Fibroblast of skin of left biceps (primary cell): ENCODE measurements around the gene PRLR.
A peak's percentile ranks its signal among the peaks of the same experiment; 100 is the strongest.

Experiments
- DNase-seq, 2 experiments: peaks; one replicate each; pipeline ENCODE4 v3.0.0-alpha.2; 2013; ENCODE audit warnings: low read depth in 2 of 2

PRLR gene

DNA sequence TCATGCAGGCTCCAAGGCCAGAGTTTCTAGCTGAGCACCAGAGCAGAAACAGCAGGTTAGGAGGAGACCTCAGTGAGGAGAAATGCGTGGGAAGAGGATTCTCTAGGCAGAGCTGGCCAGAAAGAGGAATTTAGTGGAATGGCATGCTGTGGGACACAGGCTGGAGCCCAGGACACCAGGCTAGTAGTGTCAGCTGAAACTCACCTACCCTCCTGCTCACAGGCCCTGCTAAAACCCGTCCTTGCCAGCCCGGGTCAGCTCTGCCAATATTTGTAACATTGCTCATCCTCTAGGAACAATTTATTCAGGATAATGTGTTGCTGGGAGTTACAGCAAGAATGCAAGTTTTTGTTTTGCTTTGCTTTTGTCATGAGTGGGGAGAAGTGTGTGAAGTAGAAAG lies 142.3 kb downstream of the PRLR start:
- no peak for DNase-seq

DNA sequence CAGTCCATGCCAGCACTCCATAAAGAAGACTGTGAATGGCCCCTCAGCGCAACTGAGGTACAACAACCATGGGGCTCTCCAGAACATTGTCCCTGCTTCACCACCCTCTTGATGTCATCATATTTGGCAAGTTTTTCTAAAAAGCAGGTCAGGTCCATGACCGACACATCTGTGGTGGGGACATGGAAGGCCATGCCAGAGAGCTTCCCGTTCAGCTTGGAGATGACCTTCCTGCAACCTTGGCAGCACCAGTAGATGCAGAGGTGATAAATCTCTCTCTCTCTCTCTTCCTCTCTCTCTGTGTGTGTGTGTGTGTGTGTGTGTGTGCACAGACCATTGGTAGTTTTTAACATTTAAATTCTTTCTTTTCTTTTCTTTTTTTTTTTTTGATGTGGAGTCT lies 147.1 kb downstream of the PRLR start:
- no peak for DNase-seq

DNA sequence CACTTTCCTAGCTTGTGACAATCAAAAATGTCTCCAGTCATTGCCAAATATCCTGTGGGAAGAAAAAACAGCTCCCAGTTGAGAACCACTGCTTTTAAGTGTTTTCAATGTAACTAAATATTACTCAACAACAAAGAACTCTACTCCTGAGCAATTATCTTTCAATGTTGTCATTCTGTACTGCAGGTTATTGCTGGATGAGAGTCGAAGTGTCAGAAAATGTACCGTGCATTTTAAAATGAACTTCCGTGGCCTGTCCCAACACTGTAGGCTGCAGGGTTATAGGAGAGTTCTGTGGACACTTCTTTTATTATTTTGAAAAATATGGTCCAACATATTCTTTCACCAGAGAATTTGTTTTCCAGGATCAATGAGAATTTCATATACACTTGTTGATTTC lies 147.8 kb downstream of the PRLR start:
- DNase-seq = no peak

DNA sequence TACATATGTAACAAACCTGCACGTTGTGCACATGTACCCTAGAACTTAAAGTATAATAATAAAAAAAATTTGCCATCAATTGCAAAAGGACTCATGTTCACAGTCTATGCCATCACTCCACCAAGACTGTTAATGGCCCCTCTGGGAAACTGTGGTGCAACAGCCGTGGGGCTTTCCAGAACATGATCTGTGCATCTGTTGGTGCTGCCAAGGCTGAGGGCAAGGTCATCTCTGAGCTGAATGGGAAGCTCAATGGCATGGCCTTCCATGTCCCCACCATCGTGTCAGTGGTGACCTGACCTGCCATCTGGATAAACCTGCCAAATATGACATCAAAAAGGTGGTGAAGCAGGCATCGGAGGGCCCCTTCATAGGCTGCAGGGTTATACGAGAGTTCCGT lies 149.2 kb downstream of the PRLR start:
- DNase-seq = no peak

GRCh38 chr5:35073160-35073559 lies 157.1 kb downstream of the PRLR start:
- no peak for DNase-seq

- no peak for DNase-seq
Observed at GRCh38 chr5:35069188-35069587, 161.1 kb downstream of the PRLR start.

- no peak for DNase-seq
Observed at GRCh38 chr5:35067985-35068384, 162.3 kb downstream of the PRLR start.

DNA sequence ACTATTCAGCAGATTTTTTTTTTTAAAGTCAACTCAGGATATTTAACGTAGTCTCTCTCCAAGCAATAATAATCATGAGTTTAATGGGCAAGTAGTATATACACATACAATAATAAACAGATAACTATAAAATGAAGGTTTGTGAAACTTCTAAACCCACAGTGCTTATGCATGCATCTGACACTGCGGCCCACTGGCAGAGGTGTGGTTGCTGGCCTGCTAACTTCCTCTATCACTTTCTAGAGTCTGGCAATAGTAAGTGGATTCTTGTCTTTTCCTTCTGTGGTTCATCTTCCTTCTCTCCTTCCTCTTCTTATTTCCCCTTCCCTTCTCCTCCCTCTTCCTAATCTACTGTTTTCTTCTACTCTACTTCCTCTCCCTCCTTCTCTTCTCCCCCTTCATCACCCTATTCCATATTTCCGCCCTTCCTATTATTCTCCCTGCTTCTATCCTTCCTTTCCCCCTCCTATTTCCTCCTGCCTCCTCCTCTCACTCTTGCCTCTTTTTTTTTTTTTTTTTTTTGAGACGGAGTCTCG lies 164.0 kb downstream of the PRLR start:
- DNase-seq = no peak

DNA sequence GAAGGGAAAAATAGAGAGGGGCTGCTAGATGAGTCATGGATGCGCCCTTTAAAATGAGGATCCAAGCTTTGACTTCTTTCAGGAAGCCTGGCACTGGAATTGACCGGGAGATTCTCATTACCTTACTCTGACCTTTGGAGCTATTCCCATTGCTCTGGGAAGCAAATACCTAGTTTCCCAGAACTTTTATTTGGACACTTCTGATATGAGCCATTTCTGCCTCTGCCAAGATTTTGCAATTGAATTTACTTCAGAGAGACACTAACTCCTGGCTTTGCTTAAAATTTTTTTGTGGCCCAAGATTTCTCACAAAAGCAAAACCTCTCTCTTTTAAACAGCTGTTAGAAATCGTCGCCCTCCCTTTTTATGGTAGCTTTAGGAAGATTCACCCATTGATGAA lies 166.9 kb downstream of the PRLR start:
- no peak for DNase-seq

GRCh38 chr5:35061211-35061770 lies 169.0 kb downstream of the PRLR start:
- no peak for DNase-seq

GRCh38 chr5:35060236-35060635 lies 170.1 kb downstream of the PRLR start:
- DNase-seq = no peak

DNA sequence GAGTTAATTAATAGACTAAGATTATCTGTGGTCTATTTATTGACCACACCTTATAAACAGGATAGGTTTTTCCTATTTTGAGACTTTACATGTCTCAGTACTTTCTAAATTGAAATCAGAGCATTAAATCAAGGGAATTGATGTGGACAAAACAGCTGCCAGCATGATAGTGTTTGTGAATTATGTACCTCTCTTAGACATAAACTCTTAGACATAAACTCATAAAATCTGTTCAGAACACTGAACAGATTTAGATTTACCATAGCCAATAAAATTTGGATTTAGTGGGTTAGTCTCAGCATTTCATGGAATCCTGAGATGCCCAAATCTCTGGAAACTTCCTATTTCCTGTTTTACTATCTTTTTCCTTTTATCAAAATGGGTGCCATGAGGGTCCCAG lies 171.0 kb downstream of the PRLR start:
- no peak for DNase-seq

DNA sequence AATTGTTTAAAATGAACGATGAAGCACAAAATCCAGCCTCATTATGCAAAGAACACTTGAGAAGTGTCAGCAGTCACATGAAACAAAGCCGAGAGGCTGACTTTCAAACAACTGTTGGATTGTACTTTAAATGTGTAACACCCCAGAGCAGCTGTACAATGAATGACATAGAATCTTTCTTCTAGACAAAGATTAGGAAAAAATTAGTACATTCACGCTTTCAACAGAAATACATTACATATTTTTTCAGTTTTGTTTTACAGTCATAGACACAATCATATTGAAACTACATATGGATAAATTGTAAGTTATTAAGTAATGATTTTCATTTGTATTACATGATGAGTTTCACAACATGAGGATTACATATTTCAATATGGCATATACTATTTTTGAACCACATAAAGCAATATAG lies 171.9 kb downstream of the PRLR start:
- no peak for DNase-seq

DNA sequence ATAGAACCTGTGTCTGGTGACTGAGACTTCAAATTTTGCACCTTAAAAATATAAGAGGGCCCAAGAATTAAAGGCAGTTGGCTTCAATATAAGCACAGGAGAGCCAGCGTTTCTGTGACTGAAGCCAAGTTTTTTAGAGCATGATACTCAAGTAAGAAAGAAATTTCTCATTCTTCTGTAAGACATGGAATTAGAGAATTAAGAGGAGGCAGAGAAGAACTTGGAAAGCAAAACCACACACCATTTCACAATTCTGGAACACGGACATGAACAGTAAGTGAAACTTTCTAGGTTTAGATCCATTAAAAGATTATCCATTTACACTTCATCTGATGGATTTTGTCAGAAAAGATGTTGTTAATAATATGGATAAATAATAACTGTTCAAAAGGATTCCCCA lies 173.6 kb downstream of the PRLR start:
- DNase-seq = no peak

DNA sequence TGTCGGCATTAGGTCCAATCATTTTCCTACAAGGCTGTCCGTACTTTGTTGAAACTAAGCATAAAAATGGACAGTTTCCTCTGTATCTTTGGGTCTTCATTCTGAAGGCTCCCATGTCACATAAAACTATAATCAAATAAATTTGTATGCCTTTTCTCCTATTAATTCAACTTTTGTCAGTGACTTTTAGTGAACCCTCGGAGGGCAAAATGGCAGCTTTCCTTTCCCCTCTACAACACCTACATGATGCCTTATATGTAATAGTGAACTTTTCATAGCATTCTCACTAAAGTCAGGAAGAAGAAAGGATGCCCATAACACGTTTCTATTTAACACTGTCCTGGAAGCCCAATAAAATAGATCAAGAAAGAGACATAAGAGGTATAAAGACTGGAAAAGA lies 177.4 kb downstream of the PRLR start:
- no peak for DNase-seq

GRCh38 chr5:35050541-35051126 lies 179.7 kb downstream of the PRLR start:
- DNase-seq = no peak

DNA sequence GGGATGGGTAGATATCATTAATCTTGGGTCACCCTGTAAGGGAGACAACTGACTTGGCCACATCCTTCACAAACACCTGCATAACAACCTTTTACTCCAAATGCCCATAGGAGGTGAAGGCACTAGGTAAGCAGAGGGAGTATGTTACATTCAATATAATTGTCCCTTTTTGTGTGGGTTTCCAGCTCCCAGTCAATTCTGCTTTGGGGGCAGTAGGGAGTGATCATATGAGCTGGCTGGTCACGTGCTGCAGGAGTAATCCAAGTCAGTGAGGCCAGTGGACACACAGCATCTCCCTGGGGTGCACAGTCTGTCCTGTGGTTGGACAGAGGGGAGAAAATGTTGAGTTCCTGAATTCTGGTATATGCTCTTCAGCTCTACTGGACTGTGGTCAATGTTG lies 181.4 kb downstream of the PRLR start:
- no peak for DNase-seq

DNA sequence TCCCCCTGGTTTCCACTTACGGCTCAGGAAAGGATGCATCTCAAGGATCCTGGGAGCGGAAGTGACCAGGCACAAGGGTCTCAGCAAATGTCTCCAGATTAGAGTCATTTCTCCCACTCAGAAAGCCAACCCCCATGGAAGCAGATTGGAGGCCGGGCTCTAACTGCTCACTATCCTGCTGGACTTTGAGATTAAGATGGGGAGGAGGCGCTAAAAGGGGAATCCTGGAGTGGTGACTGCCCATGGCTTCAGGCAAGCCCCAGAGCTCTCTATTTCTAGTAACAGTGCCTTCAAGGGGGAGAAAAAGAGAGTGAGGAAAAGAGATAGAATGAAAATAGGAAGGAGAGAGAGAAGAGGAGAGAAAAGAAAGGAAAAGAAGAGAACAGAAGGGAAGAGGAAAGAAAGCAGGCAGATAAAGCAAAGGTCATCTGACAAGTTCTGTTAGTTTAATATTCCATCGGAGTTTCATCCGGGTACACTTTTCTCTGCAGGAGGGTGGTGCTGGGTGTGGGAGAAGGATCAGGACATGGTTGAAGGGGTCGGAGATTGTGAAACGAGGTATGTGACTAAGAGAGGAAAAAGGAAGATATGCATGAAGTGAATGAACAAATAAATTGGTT lies 182.4 kb downstream of the PRLR start, which contains the start of gene AGXT2:
AGXT2 (minus strand) TSS at position 165 of the 620 bp plus-strand sequence; CDS start at position 108, 57 bp downstream.
- no peak for DNase-seq

- peak; percentile 72 to 74 for DNase-seq
Observed at GRCh38 chr5:35046774-35047173, 183.5 kb downstream of the PRLR start.

DNA sequence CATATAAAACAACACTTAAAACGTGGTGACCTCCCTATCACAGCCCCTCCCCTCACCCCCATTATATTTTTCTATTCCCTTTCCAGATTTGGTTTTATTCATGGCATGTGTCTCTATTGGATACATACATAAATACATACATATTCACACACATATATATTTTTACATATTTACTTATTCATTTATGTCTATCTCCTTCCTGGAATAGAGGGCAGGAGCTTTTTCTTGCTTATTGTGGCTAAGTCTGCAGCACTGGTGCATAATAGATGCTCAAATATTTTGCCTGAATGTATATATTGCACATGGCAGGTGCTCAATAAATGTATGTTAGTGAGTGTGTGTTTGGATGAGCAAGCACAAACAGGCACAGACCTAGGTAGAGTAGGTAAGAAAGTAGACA lies 185.0 kb downstream of the PRLR start:
- no peak for DNase-seq

DNA sequence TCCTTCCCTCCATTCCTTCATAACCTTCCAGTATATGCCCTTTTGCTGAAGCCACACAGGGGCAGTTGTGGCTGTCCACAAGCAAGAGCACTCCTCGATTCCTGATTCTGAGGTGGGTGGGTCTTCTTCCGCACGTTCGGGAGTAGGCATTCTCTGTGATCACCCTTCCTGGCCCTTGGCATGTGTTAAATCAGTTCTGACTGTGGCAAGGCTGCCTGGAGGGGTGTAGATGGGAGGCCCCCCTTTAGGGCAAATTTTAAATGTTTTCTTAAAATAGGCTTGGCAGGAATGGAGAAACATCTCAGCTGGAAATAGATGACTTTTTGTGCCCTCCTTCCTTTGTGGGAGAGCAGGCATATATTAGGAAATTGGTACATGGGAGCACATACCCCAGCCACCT lies 185.6 kb downstream of the PRLR start:
- DNase-seq = no peak

GRCh38 chr5:35042781-35043180 lies 187.5 kb downstream of the PRLR start:
- DNase-seq = no peak

GRCh38 chr5:35041261-35041660 lies 189.0 kb downstream of the PRLR start:
- no peak for DNase-seq
